Sigmoid colon (tissue), 7 donors: Measurements from ENCODE around the gene COX6A2. TPM values are rescaled to one million over a fixed set of nuclear protein-coding genes. Genes with fewer than 3 reads are reported as not detected.
"Not testable (repeated sequence)": the region's sequence is repeated elsewhere in the genome, so short reads cannot be mapped to it uniquely, and the experiment has no call there.

Experiments
- DNase-seq: peaks from one replicate; pipeline ENCODE4 v3.0.0-alpha.2; 2019
- H3K27ac ChIP-seq, 4 donors: fragments of 200-600 bp; sonication (generic); one replicate each; pipeline ENCODE4 v1.5.1; 2016 to 2019; ENCODE audit warnings: mild to moderate bottlenecking in 1 of 4
- H3K27me3 ChIP-seq, 3 donors: fragments of 200-600 bp; sonication (generic); one replicate each; pipeline ENCODE4 v1.5.1; 2019; ENCODE audit warnings: mild to moderate bottlenecking in 1 of 3
- H3K36me3 ChIP-seq, 4 donors: fragments of 200-600 bp; sonication (generic); one replicate each; pipeline ENCODE4 v1.5.1; 2016 to 2019
- H3K4me1 ChIP-seq, 4 donors: fragments of 200-600 bp; sonication (generic); one replicate each; pipeline ENCODE4 v1.5.1; 2017 to 2019
- H3K4me3 ChIP-seq, 4 donors: fragments of 200-600 bp; sonication (generic); one replicate each; pipeline ENCODE4 v1.5.1; 2017 to 2019; ENCODE audit warnings: mild to moderate bottlenecking in 2 of 4, moderate library complexity in 1 of 4
- H3K9me3 ChIP-seq, 4 donors: fragments of 200-600 bp in 3 of 4; sonication (generic) in 3 of 4; one replicate each; pipeline versions ENCODE4 v1.5.1 to v1.6.1; 2013 to 2019
- CTCF ChIP-seq, 4 experiments: fragments of 450-650 bp in 3 of 4; fragments of 200-600 bp in 1 of 4; IDR thresholded peaks; one replicate each; pipeline ENCODE4 v1.5.1; 2016 to 2019; ENCODE audit warnings: antibody characterized with exemption in 4 of 4, mild to moderate bottlenecking in 3 of 4, moderate library complexity in 2 of 4
- EP300 ChIP-seq, 4 donors: sonication (generic); formaldehyde crosslinking; IDR thresholded peaks; one replicate each; pipeline ENCODE4 v1.6.1; 2017; ENCODE audit warnings: antibody characterized with exemption in 4 of 4
- POLR2A ChIP-seq, 2 donors: fragments of 450-650 bp; IDR thresholded peaks; one replicate each; pipeline ENCODE4 v1.6.1; 2016; ENCODE audit warnings: antibody characterized with exemption in 2 of 2, mild to moderate bottlenecking in 2 of 2, moderate library complexity in 2 of 2
- POLR2AphosphoS5 ChIP-seq, 4 donors: sonication (generic); formaldehyde crosslinking; IDR thresholded peaks; one replicate each; pipeline ENCODE4 v1.6.1; 2017; ENCODE audit warnings: antibody characterized with exemption in 4 of 4
- WGBS, 2 donors: extraction: QIAGEN DNeasy Blood & Tissue Kit; methylation state at CpG; one replicate each; pipeline ENCODE4 v1.1.7; 2013; 5-methylcytosine and 5-hydroxymethylcytosine counted together
- intact Hi-C: fragments of 100-400 bp; cut with DNase I; formaldehyde crosslinking; loops from one replicate; pipeline ENCODE4 v1.15.1; 2023
- polyA plus RNA-seq, 3 donors: library from polyadenylated mRNA; stranded (reverse); fragments of 200-250 nt; gene quantifications; one replicate each; pipeline ENCODE4 v1.2.3, GENCODE V29; 2013
- total RNA-seq, 4 donors: library from RNA; depleted of rRNA; stranded (reverse); fragments of >200 nt; gene quantifications; one replicate each; pipeline ENCODE4 v1.1.0, GENCODE V29; 2016
- donor health status: healthy with polysubstance abuse.
- donor health status: Bipolar disorder and iron deficiency.
- donor health status: healthy.

COX6A2 gene
- total and polyA plus RNA-seq, 7 donors = 0.32 to 4.8 TPM; not detected in 5

- H3K36me3 ChIP-seq = no peaks in the 10 kb centered on the region
- intact Hi-C loops = no loop called here
- no peaks in the 10 kb centered on the region for H3K9me3 ChIP-seq
- H3K4me1 ChIP-seq = no peaks in the 10 kb centered on the region
- TF ChIP-seq POLR2A (IDR thresholded peaks at IDR 0.05) (no peak), POLR2AphosphoS5 (IDR thresholded peaks at IDR 0.05) (no peak), EP300 (IDR thresholded peaks at IDR 0.05) (no peak), CTCF (IDR thresholded peaks at IDR 0.05) (no peak)
- no peak overlapping the region for H3K27ac ChIP-seq
- H3K27me3 ChIP-seq = peaks cover 0 to 14% (median 0%) of the 10 kb centered on the region in 3 donors
- DNase-seq = no peak
- H3K4me3 ChIP-seq = no peak overlapping the region
- 92% methylated on average over 5 of the region's 5 CpGs for WGBS, 2 donors
These were observed 10.2 kb downstream of the COX6A2 start for GRCh38 chr16:31417916-31418315.

GRCh38 chr16:31417036-31417435 lies 11.1 kb downstream of the COX6A2 start:
- H3K27ac ChIP-seq, H3K36me3 ChIP-seq, H3K4me3 ChIP-seq, DNase-seq, H3K4me1 ChIP-seq, H3K9me3 ChIP-seq, intact Hi-C loops: not testable (repeated sequence)
- WGBS, 2 donors = 77 to 84% methylated on average over 2 of the region's 2 CpGs
- H3K27me3 ChIP-seq = peaks cover 0 to 14% (median 0%) of the 10 kb centered on the region in 3 donors

GRCh38 chr16:31416371-31416770 lies 11.8 kb downstream of the COX6A2 start:
- peaks cover 0 to 14% (median 0%) of the 10 kb centered on the region in 3 donors for H3K27me3 ChIP-seq
- no peak for DNase-seq
- H3K27ac ChIP-seq = no peak overlapping the region
- no peaks in the 10 kb centered on the region for H3K36me3 ChIP-seq
- TF ChIP-seq POLR2A (IDR thresholded peaks at IDR 0.05) (no peak), EP300 (IDR thresholded peaks at IDR 0.05) (no peak), CTCF (IDR thresholded peaks at IDR 0.05) (no peak), POLR2AphosphoS5 (IDR thresholded peaks at IDR 0.05) (no peak)
- intact Hi-C loops = no loop called here
- H3K4me1 ChIP-seq = no peaks in the 10 kb centered on the region
- H3K4me3 ChIP-seq = no peak overlapping the region
- WGBS, 2 donors = 68 to 83% methylated on average over 11 of the region's 11 CpGs
- H3K9me3 ChIP-seq = no peaks in the 10 kb centered on the region

- Histone ChIP-seq H3K27ac (no peak overlapping the region), H3K27me3 (peaks cover 0 to 14% (median 0%) of the 10 kb centered on the region in 3 donors), H3K9me3 (no peaks in the 10 kb centered on the region), H3K4me3 (no peak overlapping the region), H3K36me3 (no peaks in the 10 kb centered on the region), H3K4me1 (no peaks in the 10 kb centered on the region)
- TF ChIP-seq CTCF (IDR thresholded peaks at IDR 0.05) = no peak
- 73 to 82% methylated on average over 4 of the region's 4 CpGs for WGBS, 2 donors
- intact Hi-C loops = no loop called here
- DNase-seq = no peak
These were observed 13.5 kb downstream of the COX6A2 start for GRCh38 chr16:31414706-31415105.

- H3K27ac ChIP-seq = no peak overlapping the region
- H3K27me3 ChIP-seq = peaks cover 0 to 17% (median 0%) of the 10 kb centered on the region in 3 donors
- no peaks in the 10 kb centered on the region for H3K4me1 ChIP-seq
- no peak overlapping the region for H3K4me3 ChIP-seq
- H3K9me3 ChIP-seq = no peaks in the 10 kb centered on the region
- intact Hi-C loops = no loop called here
- 89 to 90% methylated on average over 4 of the region's 4 CpGs for WGBS, 2 donors
- TF ChIP-seq EP300 (IDR thresholded peaks at IDR 0.05) = no peak
- TF ChIP-seq POLR2AphosphoS5 (IDR thresholded peaks at IDR 0.05) = no peak
- TF ChIP-seq POLR2A (IDR thresholded peaks at IDR 0.05) = no peak
- TF ChIP-seq CTCF (IDR thresholded peaks at IDR 0.05) = no peak
- no peaks in the 10 kb centered on the region for H3K36me3 ChIP-seq
- no peak for DNase-seq
These were observed 14.2 kb downstream of the COX6A2 start for GRCh38 chr16:31413943-31414342.
